ENCODE results near the gene PLEKHM3.

PLEKHM3 gene

DNA sequence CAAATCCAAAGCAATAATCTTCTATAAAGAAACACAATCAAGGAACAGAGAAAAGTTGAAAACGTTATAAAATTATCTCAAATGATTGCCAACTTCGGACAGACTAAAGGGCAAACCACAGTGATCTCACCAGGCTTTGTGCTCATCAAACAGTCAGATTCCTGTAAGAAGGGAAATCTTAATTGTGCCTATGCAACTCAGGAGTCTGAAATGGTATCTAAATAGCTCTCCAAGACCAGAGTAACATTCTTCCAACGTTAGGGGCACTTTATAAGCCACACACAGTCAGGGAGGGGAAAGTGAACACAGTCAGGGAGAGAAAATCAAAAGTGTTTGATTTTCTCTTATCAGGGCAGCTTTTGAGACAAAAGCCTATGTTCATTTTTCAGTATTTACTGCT, 29.4 kb downstream of the PLEKHM3 start:
- in situ Hi-C loops (cut with MboI; ENCODE audit: low sequenced_read_pairs) = no loop called here

DNA sequence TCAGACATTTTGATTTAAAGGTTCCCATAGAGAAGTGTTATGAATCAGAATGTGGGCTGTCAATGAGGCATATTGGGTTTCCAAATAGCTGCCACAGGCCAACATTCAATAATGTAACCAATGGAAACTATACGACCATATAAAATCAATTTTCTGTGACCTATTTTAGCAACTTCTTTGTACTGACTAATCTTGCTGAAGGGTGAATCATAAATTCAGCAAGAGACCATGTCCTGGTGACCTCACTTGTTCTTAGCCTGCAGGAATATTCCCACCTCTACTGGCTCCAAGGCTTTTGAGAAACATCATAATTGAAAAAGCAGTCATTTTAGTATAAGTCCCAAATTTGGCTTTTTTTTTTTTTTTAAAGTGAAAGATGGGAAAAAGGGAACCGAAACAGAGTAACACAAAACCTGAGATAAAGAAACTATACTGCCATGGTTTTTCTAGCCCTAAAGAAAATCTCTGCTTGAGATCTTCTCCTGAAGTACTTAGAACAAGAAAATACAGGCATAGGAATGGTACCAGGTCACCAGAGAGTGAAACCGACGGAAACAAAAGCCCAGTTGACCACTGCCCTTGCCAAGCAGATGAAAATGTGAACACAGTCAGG, 32.1 kb downstream of the PLEKHM3 start:
- in situ Hi-C loops (cut with MboI; ENCODE audit: low sequenced_read_pairs) = no loop called here

DNA sequence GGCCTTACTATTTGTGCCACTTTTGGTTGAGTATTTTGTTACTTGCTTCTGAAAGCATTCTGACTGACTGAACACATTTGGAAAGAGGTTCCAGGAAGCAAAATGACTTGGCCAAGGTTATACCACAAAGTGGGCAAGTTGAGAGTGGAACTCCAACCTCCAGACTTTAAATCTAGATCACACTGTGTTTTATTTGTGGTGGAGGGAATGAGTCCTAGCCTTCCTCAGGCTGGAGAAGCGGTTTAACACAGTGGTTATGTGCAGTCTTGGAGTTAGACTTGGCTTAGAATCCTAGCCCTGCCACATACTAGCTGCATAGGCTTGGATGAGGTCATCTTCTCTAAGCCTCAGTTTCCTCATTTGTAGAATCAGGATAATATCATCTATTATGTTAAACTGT, 33.4 kb downstream of the PLEKHM3 start:
- in situ Hi-C loops (cut with MboI; ENCODE audit: low sequenced_read_pairs) = no loop called here

DNA sequence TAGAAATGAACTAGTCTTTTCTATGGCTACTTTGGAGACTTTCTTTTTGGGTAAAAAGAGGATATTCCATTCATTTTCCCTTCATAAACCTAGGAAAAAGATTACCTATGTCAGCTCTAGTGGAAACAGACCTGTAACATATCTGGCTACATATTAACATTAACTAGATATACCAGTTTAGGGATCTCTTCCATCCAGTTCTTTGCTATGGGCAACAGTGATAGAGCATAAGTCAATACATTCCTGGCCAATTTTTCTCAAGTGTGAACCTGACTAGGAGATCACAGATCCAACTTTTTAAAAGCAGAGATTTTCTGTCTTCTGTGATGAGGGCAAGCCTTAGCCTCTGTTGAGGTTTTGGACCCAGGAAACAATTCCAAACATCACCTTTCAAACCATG, 34.5 kb downstream of the PLEKHM3 start:
- in situ Hi-C loops (cut with MboI; ENCODE audit: low sequenced_read_pairs) = no loop called here

DNA sequence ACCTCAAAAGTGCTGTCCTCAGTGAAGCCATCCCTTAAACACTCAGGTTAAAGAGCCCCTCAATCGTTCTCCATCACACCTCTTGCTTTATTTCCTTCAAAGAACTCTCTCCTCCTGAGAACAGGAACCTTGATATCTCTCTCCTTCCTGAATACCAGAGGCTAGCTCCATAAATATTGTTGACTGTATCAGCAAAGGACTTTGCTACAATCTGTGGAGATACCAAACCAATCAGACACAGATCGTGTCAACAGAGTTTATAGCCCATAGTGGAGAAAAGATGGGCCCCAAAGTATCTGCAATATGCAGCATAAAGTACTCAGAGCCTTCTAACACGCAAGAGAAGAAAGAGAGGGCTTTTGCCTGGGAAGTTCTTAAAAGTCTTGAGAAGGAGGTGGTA, 36.4 kb downstream of the PLEKHM3 start:
- in situ Hi-C loops (cut with MboI; ENCODE audit: low sequenced_read_pairs) = no loop called here

DNA sequence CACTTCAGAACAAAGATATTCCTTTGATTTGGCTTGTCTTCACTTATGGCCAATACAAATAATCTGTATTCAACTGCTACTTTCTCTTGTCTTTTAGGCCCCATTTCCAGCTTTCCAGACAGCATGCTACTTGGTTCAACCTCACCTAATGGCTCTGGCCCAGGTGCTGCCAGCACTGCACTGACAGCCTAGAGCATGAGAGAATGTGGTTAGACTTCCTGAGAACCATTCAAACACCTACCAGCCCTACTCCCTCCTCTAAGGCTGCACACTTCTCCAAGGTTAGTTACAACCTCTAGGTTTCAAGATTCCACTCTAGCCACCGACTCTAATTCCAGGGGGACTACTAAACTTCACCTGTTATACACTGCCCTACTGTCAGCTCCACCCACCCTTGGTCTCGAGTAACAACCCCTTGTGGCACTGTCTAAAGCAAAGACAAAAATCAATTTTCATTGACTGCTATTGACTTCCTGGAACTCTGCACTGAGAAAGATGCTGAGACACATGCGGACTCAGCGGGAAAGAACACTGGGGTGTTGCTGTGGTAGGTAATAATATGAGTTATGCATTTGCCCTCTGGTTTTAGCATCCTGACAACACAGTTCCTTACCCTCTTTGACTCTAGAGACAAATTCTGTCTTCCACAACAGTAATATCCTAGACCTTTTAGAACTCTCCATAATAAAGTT, 38.2 kb downstream of the PLEKHM3 start:
- in situ Hi-C loops (cut with MboI; ENCODE audit: low sequenced_read_pairs) = no loop called here

DNA sequence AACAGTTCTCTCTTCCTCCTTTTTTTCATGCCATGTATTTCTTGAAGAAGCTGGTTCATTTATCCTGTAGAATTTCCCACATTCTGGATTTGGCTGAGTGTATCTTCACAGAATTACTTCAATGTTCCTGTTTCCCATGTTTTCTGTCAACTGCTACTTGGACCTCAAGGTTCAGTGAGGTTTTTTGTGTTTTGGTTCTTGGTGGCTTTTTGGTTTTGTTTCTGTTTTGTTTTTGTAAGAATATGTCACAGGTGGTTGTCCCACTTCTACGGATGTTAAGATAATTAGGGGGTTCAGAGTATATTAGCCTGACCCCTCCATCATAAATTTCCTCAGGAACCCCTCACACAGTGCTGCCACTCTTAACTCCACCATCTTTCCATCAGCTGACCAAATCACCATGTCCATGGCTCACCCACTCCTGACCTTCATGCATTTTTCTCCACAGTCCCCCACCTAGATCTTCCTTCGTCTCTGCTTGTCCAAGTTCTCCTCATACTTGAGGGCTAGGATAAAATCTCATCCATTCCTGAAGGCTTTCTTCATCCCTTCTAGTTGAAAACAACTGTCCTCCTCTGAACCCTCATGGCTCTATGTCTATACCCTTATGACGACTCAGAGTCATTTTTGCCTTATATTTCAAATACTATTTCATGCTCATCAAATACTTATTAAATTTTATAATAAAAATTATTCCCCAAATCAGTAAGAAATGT, 40.4 kb downstream of the PLEKHM3 start:
- in situ Hi-C loops (cut with MboI; ENCODE audit: low sequenced_read_pairs) = no loop called here

DNA sequence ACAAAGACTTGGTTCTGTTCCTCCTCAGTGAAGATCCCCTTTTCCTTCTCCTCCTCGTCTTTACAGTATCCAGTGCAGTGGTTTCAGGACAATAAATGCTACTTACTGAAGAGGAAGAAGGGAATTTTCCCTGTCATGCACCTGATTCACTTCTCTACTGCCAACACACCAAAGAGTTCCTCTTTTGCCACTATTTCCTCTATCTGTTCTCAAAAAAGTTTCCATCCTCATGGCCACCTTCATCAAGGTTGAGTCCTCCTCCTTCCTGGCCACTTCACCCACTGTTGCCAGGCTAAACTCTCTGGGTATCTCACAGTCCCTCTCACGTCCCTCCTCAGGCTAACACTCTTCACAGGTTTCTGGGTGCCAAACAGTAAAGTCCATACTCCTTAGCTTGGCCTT, 41.7 kb downstream of the PLEKHM3 start:
- in situ Hi-C loops (cut with MboI; ENCODE audit: low sequenced_read_pairs) = no loop called here

DNA sequence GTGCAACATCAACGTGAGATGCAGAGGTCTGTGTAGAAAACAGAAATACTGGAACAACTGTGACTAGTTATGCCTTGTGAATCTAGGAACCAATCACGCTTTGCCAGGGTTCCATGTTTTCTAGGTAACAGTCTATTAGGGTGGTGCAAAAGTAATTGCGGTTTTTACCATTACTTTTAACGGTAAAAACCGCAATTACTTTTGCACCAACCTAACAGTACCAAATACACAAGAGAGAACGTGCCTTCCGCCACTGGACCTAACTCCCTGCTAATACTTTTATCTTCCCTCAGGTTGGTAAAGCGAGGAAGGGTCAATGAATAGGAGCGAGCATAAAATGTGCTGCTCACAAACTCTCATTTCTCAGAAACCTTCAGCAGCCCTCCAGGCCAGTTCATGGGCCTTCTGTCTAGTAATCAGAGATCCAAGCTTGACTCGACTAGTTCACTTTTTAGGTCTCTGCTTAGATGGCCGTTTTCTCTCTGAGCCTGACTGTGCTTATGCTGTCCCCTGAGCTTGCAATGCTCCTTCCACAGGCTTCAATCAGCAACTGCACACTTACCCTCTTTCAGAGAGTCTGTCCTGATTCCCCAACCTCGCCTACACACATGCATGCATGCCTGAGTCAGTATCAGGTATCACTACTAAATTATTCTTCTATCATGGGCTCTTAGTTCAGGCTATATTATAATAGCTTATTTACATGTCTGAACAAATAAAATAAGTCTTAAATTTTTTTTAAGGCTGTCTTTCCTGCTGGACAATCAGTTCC, 47.0 kb downstream of the PLEKHM3 start:
- in situ Hi-C loops (cut with MboI; ENCODE audit: low sequenced_read_pairs) = no loop called here

DNA sequence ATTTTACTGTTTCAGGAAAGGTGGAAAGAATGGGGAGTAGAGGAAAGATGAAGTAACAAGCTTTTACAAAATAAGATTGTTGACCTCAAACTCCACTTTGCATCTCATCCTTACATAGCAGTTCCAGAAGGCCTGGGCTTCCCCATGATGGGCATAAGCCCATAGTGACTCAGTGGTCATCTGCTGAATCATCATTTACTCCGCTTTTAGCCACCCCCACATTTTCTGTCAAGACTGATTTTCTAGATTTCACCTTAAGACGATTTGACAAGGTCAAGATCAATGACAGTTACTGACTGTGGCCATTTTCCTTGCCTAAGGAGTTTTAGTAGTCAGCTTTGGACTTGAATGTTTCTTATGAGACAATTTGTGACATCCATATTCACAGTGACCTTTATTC, 49.4 kb downstream of the PLEKHM3 start:
- in situ Hi-C loops (cut with MboI; ENCODE audit: low sequenced_read_pairs) = no loop called here

DNA sequence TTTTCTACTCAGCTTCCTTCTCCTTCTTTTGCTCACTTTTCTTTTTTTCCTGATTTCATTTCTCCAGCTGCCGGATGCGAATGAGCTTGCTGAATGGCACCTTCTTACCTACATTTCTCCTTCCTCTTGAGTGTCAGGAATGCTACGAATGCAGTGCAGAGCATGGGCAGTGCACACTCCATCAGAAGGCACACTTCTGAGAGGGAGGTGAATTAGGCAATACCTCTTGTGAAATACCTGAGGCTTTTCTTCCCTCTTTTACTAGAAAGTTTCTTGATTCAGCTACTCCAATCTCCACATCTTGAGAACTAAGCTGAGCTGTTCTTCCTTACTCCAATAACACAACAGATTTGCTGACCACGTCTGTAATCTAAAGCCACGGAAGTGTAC, 51.1 kb downstream of the PLEKHM3 start:
- in situ Hi-C loops (cut with MboI; ENCODE audit: low sequenced_read_pairs) = no loop called here

DNA sequence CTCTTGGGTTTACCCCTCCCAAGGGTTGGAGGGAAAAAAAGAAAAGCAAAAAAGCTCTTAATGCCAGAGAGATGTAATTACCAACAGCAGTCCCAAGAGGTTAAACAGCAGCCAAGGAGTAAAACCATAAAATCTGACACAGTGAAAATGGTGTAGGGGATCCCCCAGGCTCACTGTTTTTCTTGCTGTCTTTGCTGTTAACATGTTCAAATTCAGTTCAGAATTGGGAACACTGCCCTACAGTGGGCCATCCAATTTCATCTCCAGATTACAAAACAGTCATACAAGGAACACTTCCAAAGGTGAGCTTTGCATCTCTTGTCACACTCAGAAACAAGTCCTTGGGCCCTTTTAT, 54.5 kb downstream of the PLEKHM3 start:
- in situ Hi-C loops (cut with MboI; ENCODE audit: low sequenced_read_pairs) = no loop called here

DNA sequence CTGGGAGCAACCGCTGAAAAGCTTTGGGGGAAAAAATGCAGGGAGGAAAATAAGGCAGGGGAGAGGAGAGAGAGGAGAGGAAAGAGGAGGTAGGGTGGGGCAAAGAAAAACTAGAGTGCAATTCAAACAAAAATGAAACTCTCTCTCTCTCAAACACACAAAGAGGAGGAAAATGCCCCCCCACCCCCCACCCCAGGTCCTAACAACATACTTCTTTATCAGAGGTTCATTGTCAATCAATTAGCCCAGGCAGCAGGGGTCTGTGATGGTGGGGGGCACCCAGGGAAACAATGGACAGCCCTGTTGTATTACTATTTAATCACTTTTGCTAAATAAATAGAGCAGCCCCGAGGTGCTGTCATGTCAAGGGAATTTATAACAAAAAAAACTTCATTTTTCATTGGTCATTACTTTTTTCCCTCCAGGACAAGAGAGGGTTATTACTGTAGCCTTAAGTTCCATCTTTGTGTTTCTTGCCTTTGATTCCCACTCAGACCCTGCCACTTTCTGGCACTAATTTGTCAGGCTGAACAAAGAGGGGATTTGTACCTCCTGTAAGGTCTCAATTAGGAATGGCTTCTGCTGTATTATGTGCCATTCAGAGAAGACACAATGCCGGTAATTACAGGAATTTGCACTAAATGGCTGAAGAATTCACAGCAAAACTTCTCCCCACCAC, 55.0 kb downstream of the PLEKHM3 start:
- in situ Hi-C loops (cut with MboI; ENCODE audit: low sequenced_read_pairs) = no loop called here

DNA sequence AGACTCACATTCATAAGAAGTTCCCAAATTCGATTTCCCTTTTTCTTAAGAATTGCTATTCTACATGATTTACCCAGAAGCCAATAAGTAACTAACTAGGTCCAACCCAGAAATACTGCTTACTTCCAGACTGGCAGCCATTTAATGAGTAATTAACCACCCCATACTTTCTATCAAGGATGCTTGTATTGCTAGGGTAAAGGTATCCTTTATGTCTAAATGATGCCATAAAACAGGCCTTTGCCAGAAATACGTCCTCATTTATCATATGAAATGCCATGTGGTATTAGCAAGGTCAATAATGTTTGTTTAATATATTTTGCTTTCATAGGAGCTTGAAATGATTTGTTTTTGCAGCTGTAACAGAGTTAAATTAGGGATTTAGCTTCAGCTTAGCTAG, 56.1 kb downstream of the PLEKHM3 start:
- in situ Hi-C loops (cut with MboI; ENCODE audit: low sequenced_read_pairs) = no loop called here

DNA sequence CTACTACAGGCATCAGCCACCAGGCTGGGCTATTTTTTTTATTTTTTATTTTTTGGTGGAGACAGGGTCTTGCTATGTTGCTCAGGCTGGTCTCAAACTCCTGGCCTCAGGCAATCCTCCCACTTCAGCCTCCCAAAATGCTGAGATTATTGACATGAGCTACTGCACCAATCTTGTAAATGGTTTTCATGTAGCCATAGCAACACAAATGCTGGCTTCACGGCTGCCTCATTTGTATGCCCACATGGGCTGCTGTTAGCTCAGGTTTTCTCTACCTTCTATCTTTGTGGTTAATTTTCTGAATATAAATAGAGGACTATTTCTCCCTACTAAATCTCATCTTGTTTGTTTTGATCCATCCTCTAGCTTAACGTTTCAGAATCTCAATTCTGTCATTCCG, 58.2 kb downstream of the PLEKHM3 start:
- in situ Hi-C loops (cut with MboI; ENCODE audit: low sequenced_read_pairs) = no loop called here

DNA sequence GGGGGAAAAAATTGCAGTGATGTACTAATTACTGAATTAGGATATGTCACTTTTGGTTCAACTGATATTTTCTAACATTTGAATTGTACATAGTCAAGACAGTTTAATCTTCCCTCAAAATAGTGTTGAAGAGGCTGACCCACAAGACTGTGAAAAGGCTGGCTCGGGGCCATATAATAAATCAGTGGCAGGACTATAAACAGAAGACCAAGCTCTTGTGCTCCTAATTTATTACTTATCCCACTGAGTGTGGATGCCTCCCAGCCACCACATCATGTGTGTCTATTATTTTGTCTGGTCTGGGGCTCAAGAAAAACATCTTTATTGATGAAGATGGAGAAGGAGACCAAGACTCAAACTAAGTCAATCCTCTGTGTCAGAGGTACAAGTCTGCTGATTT, 64.4 kb downstream of the PLEKHM3 start:
- in situ Hi-C loops (cut with MboI; ENCODE audit: low sequenced_read_pairs) = no loop called here

DNA sequence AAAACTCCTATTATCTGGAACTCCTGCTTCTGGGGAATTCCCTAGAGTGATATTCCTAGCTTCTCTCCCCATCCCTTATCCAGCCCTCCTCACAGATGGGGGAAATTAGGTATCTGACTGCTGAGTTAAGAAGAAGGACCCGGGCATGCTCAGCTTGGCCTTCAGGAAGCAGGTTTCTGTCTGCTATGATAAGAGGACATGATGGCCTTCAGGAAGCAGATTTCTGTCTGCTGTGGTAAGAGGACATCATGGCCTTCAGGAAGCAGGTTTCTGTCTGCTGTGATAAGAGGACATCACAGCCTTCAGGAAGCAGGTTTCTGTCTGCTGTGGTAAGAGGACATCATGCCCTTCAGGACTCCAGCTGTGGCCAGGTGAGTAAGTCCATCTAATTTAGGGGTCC, 65.2 kb downstream of the PLEKHM3 start:
- in situ Hi-C loops (cut with MboI; ENCODE audit: low sequenced_read_pairs) = no loop called here

DNA sequence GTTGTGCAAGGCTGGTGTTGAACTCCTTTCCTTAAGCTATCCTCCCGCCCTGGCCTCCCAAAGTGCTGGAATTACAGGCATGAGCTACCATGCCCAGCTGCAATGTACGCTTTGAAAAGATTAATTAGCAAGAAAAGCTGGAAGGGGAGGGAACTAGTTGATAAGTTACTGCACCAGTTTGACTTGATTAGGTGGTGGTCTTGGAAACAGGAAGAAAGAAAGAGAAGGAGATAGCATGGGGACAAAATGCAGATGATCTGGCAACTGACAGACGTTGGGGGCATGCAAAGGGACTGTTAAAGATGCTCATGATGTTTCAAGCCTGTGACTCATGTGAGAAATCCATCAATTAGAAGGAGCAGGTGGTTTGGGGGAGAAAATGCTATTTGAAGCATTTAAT, 68.6 kb downstream of the PLEKHM3 start:
- in situ Hi-C loops (cut with MboI; ENCODE audit: low sequenced_read_pairs) = no loop called here

DNA sequence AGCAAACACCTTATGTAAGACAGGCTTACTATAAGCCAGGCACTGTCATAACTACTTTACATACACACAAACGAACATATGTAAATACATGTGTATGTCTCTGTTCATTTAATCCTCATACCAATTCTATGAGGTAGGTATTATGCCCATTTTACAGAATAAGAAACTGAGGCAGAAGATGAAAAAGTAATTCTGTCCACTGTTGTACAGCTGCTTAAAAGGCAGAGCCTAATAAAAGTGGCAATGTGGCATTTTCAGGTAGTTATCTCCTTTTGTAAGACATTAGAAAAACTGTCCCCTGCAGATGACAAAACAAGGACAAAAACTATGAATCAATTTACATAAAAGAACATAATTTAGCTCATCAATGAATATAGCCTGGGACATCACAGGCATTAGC, 69.9 kb downstream of the PLEKHM3 start:
- in situ Hi-C loops (cut with MboI; ENCODE audit: low sequenced_read_pairs) = no loop called here

DNA sequence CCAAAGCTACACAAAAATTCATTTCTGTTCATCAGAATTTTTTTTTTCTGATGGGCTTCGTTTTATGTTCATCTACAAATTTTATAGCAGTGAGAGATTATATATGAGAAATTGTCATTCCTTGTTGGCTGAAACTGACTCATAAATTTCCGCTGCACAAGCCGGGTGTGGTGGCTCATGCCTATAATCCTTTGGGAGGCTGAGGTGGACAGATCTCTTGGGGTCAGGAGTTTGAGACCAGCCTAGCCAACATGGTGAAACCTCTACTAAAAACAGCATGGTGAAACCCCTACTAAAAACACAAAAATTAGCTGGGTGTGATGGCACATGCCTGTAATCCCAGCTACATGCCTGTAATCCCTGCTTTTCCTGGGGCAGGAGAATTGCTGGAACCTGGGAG, 72.0 kb downstream of the PLEKHM3 start:
- in situ Hi-C loops (cut with MboI; ENCODE audit: low sequenced_read_pairs) = no loop called here
